Measurements from ENCODE around the gene GUCA1A.

GRCh38 chr6:42210551-42210950, 37.4 kb downstream of the GUCA1A start:
- no peak for TF ChIP-seq CTCF (IDR thresholded peaks at IDR 0.05)
- no peak for TF ChIP-seq REST (IDR thresholded peaks at IDR 0.05; ENCODE audit: insufficient read depth in 1 of 2, low read depth in 2 of 2, low read length in 1 of 2)

Data from Panc1 (cell line).